GM12891 (cell line): ENCODE data around the gene LY6G5C.

Experiments
- DNase-seq: peaks from one replicate; pipeline ENCODE4 v3.0.0; 2011; ENCODE audit warnings: low spot score; ENCODE audit not compliant: insufficient read length
- FAIRE-seq: peaks from 2 replicates; lab custom pipeline; 2011; peaks lifted over from hg19 to GRCh38; lab: Jason Lieb, UNC
- PAX5 ChIP-seq: IDR thresholded peaks from 2 replicates; pipeline ENCODE4 v1.6.1; 2011; ENCODE audit warnings: low read length, moderate library complexity, mild to moderate bottlenecking; ENCODE audit not compliant: insufficient read depth, severe bottlenecking
- POLR2A ChIP-seq: IDR thresholded peaks from 2 replicates; pipeline ENCODE4 v1.6.1; 2011; ENCODE audit warnings: low read depth, low read length, control low read depth
- POLR2AphosphoS5 ChIP-seq: IDR thresholded peaks from 2 replicates; pipeline ENCODE4 v1.6.1; 2011; ENCODE audit warnings: low read depth, low read length, control low read depth
- POU2F2 ChIP-seq: IDR thresholded peaks from 2 replicates; pipeline ENCODE4 v1.6.1; 2011; ENCODE audit warnings: low read depth, mild to moderate bottlenecking, control low read depth, low read length, moderate library complexity
- SPI1 ChIP-seq: IDR thresholded peaks from 2 replicates; pipeline ENCODE4 v1.6.1; 2011; ENCODE audit warnings: low read depth, low read length, control low read depth
- TAF1 ChIP-seq: IDR thresholded peaks from 2 replicates; pipeline ENCODE4 v1.6.1; 2011; ENCODE audit warnings: low read depth, low read length, control low read depth

Gene LY6G5C

GRCh38 chr6:31630177-31630934 is 50.5 kb downstream of the LY6G5C start:
- no peak for FAIRE-seq
- TF ChIP-seq TAF1 (no peak), POU2F2 (0 out of 2 replicates have a peak, but pooled peaks have one; percentile 12), POLR2AphosphoS5 (0 out of 2 replicates have a peak, but pooled peaks have one; percentile 49)
- no peak for DNase-seq

DNA sequence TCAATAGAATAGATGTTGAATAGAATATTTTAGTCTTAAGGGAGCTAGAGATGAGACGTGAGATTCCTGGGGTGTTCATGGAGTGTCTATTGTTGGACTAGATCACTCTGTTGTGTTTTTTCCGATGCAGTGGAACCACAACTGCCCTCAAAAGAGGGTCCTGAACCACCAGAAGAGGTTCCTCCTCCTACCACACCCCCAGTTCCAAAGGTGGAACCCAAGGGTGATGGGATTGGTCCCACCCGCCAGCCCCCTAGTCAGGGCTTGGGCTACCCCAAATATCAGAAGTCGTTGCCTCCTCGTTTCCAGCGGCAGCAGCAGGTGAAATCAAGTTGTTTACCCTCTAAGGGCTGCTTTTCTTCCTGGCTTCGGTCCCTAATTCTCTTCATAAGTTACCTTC is 51.9 kb downstream of the LY6G5C start:
- TF ChIP-seq TAF1 (no peak), POLR2A (peak; percentile 49; the same call in 1 of the 2 replicates)
- FAIRE-seq (no peak), DNase-seq (no peak)

- DNase-seq (no peak), FAIRE-seq (no peak)
- no peak for TF ChIP-seq TAF1
- peak; percentile 33; the same call in 1 of the 2 replicates for TF ChIP-seq POLR2A
- TF ChIP-seq POU2F2: no peak
- TF ChIP-seq POLR2AphosphoS5: 0 out of 2 replicates have a peak, but pooled peaks have one; percentile 39
- TF ChIP-seq SPI1: no peak
- no peak for TF ChIP-seq PAX5
These were observed 53.1 kb downstream of the LY6G5C start for GRCh38 chr6:31627690-31628287.

DNA sequence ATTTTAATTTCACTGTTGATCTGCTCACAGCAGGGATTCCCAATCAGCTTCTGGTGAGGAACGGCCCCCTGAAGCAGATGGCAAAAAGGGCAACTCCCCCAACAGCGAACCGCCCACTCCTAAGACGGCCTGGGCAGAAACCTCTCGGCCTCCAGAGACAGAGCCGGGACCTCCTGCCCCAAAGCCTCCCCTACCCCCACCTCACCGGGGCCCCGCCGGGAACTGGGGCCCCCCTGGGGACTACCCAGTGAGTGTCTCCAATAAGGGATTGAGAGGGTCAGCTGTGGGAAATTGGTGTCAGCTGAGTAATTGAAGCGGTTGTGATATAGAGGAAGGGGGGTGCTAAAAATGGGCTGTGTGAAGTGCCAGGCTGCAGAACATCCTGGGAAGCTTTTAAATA is 53.9 kb downstream of the LY6G5C start:
- DNase-seq (no peak), FAIRE-seq (no peak)
- TF ChIP-seq POLR2A (no peak), POU2F2 (no peak), TAF1 (no peak), PAX5 (no peak), SPI1 (no peak), POLR2AphosphoS5 (no peak)
